Panc1 (cell line): Measurements from ENCODE around the gene MAGI2. TPM values are rescaled to one million over a fixed set of nuclear protein-coding genes. Genes with fewer than 3 reads are reported as not detected.

Experiments used
- ATAC-seq: fragments of 200-7000 bp; cut with Tn5 transposase; 2 replicates; pipeline ENCODE4 v1.9.1; 2020; ENCODE audit warnings: mild to moderate bottlenecking, moderate library complexity
- BruUV-seq: library from RNA; stranded (reverse); fragments of 400-500 nt; replicated peaks from 2 replicates; lab custom pipeline; 2021; lab: Mats Ljungman, UMichigan
- CTCF ChIA-PET: fragments of 300-600 bp; sonication (Branson Sonifier 250); formaldehyde crosslinking; loops from one replicate; lab custom pipeline; 2022; ENCODE audit warnings: antibody characterized with exemption; lab: Charles Lee
- POLR2A ChIA-PET: fragments of 300-600 bp; sonication (Branson Sonifier 250); formaldehyde crosslinking; loops from one replicate; lab custom pipeline; 2022; ENCODE audit warnings: antibody characterized with exemption; lab: Charles Lee
- DNase-seq: peaks from one replicate; pipeline ENCODE4 v3.0.0-alpha.2; 2010; ENCODE audit warnings: low read depth, low spot score
- H3K27ac ChIP-seq: 2 replicates; pipeline ENCODE4 v1.5.1; 2011; ENCODE audit warnings: mild to moderate bottlenecking, low read length, inconsistent platforms
- H3K27me3 ChIP-seq: fragments of 200-500 bp; sonication (Bioruptor generic); 2 replicates; pipeline ENCODE4 v1.6.0; 2014; ENCODE audit warnings: low read length, inconsistent platforms; ENCODE audit not compliant: control insufficient read depth, insufficient read depth
- H3K36me3 ChIP-seq: fragments of 200-500 bp; sonication (Bioruptor generic); 2 replicates; pipeline ENCODE4 v1.5.1; 2014; ENCODE audit warnings: inconsistent platforms, mild to moderate bottlenecking, low read length, moderate library complexity; ENCODE audit not compliant: control insufficient read depth, insufficient read depth
- H3K4me1 ChIP-seq: 2 replicates; pipeline ENCODE4 v1.5.1; 2011; ENCODE audit warnings: inconsistent platforms, mild to moderate bottlenecking, low read length, moderate library complexity; ENCODE audit not compliant: control insufficient read depth, insufficient read depth
- H3K4me3 ChIP-seq, 2 experiments: 2 replicates each; pipeline ENCODE4 v1.5.1; 2011 to 2012; ENCODE audit warnings: low read depth in 2 of 2, low read length in 2 of 2, mild to moderate bottlenecking in 2 of 2, inconsistent platforms in 1 of 2, moderate library complexity in 1 of 2
- H3K9me3 ChIP-seq: fragments of 200-500 bp; sonication (Bioruptor generic); 2 replicates; pipeline ENCODE4 v1.5.1; 2014; ENCODE audit warnings: low read depth, mild to moderate bottlenecking, inconsistent platforms, low read length, moderate library complexity; ENCODE audit not compliant: control insufficient read depth, insufficient read depth
- POLR2AphosphoS5 ChIP-seq: IDR thresholded peaks from 2 replicates; pipeline ENCODE4 v1.6.1; 2012; ENCODE audit warnings: mild to moderate bottlenecking, low read depth, low read length, moderate library complexity
- SIN3A ChIP-seq: IDR thresholded peaks from 2 replicates; pipeline ENCODE4 v1.6.1; 2012; ENCODE audit warnings: low read depth, mild to moderate bottlenecking, low read length, moderate library complexity, borderline replicate concordance; ENCODE audit not compliant: insufficient read depth
- TCF7L2 ChIP-seq: IDR thresholded peaks from 2 replicates; pipeline ENCODE4 v1.6.1; 2011; ENCODE audit warnings: mild to moderate bottlenecking, low read depth, low read length, inconsistent platforms
- in situ Hi-C: cut with HindIII; loops from 2 replicates; pipeline ENCODE4 v1.10.0; 2016; ENCODE audit warnings: low sequenced_read_pairs, low pct_unique_long_range_greater_than_20kb
- intact Hi-C: fragments of 100-400 bp; cut with micrococcal nuclease; formaldehyde crosslinking; loops from one replicate; pipeline ENCODE4 v1.10.0; 2022; ENCODE audit not compliant: unreplicated experiment
- total RNA-seq: library from RNA; stranded (reverse); gene quantifications from one replicate; pipeline ENCODE4 v1.2.1, GENCODE V29; 2021; ENCODE audit not compliant: unreplicated experiment
- TF ChIP-seq, protein P1 (sequence below): fragments of 450-650 bp; IDR thresholded peaks from 2 replicates; pipeline ENCODE4 v1.5.1; 2017; ENCODE audit warnings: mild to moderate bottlenecking
- TF ChIP-seq, protein P2 (sequence below), 2 experiments: IDR thresholded peaks; 2 replicates each; pipeline ENCODE4 v1.6.1; 2011 to 2012; ENCODE audit warnings: low read depth in 2 of 2, control low read depth in 1 of 2, low read length in 1 of 2, mild to moderate bottlenecking in 1 of 2, moderate library complexity in 1 of 2; ENCODE audit not compliant: insufficient read depth in 1 of 2

MAGI2 gene
- total RNA-seq, 1 experiment from 2014 or later: 5.4 TPM

DNA sequence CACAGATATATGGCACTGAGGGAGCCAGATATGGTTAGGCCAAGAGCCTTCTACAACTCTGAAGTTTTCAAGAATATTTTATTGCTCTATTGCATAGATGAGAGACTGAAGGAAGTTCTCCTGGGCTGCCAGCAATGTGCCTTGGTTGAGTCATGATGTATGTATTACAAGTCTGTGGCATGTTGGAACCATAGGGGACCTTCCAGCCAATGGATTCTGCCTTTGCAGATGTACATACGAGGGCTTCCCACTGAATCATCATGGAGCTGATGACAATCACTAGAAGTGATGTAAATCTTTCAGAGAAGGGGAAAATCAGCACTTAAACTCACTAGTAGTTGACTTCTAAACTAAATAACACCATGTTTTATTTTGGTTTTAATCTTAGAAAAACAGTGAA is 1235.4 kb downstream of the MAGI2 start:
- Histone ChIP-seq H3K4me3 (no peak overlapping the region), H3K36me3 (no peaks in the 10 kb centered on the region), H3K27ac (no peak overlapping the region), H3K27me3 (peaks cover 10% of the 10 kb centered on the region), H3K4me1 (no peaks in the 10 kb centered on the region), H3K9me3 (no peaks in the 10 kb centered on the region)
- DNase-seq (no peak), ATAC-seq (no peak)
- no peak for TF ChIP-seq TCF7L2
- TF ChIP-seq, protein P1, sequence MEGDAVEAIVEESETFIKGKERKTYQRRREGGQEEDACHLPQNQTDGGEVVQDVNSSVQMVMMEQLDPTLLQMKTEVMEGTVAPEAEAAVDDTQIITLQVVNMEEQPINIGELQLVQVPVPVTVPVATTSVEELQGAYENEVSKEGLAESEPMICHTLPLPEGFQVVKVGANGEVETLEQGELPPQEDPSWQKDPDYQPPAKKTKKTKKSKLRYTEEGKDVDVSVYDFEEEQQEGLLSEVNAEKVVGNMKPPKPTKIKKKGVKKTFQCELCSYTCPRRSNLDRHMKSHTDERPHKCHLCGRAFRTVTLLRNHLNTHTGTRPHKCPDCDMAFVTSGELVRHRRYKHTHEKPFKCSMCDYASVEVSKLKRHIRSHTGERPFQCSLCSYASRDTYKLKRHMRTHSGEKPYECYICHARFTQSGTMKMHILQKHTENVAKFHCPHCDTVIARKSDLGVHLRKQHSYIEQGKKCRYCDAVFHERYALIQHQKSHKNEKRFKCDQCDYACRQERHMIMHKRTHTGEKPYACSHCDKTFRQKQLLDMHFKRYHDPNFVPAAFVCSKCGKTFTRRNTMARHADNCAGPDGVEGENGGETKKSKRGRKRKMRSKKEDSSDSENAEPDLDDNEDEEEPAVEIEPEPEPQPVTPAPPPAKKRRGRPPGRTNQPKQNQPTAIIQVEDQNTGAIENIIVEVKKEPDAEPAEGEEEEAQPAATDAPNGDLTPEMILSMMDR: no peak
- no peak for TF ChIP-seq POLR2AphosphoS5
- TF ChIP-seq SIN3A: no peak
- TF ChIP-seq, protein P2, sequence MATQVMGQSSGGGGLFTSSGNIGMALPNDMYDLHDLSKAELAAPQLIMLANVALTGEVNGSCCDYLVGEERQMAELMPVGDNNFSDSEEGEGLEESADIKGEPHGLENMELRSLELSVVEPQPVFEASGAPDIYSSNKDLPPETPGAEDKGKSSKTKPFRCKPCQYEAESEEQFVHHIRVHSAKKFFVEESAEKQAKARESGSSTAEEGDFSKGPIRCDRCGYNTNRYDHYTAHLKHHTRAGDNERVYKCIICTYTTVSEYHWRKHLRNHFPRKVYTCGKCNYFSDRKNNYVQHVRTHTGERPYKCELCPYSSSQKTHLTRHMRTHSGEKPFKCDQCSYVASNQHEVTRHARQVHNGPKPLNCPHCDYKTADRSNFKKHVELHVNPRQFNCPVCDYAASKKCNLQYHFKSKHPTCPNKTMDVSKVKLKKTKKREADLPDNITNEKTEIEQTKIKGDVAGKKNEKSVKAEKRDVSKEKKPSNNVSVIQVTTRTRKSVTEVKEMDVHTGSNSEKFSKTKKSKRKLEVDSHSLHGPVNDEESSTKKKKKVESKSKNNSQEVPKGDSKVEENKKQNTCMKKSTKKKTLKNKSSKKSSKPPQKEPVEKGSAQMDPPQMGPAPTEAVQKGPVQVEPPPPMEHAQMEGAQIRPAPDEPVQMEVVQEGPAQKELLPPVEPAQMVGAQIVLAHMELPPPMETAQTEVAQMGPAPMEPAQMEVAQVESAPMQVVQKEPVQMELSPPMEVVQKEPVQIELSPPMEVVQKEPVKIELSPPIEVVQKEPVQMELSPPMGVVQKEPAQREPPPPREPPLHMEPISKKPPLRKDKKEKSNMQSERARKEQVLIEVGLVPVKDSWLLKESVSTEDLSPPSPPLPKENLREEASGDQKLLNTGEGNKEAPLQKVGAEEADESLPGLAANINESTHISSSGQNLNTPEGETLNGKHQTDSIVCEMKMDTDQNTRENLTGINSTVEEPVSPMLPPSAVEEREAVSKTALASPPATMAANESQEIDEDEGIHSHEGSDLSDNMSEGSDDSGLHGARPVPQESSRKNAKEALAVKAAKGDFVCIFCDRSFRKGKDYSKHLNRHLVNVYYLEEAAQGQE (IDR thresholded peaks at IDR 0.05; ENCODE audit: insufficient read depth in 1 of 2, low read depth in 2 of 2, low read length in 1 of 2): no peak
- ChIA-PET POLR2A (no interaction called here), CTCF (no interaction called here)
- intact Hi-C loops: no loop called here
- no TSS peak for BruUV-seq
- in situ Hi-C loops: no loop called here

DNA sequence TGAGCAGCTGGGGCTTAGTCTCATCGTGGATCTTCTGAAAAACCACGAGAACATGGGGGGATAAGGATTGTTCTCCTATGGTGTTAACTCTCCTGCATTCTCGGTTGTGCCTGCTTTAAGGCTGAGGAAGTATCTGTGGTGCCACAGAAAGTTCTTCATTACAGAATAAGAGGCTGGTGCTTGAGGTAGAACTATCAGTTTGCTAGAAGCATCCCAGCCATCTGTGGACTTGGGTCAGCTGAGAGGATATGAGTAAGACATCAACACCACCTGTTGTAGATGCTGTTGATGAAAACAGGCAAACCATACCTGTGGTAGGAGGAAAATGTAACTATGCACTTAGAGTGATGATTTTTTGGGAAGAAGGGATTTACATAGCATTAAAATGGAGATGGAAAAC is 1238.3 kb downstream of the MAGI2 start:
- in situ Hi-C loops: no loop called here
- ChIA-PET CTCF (no interaction called here), POLR2A (no interaction called here)
- Histone ChIP-seq H3K27me3 (peaks cover 14% of the 10 kb centered on the region), H3K27ac (no peak overlapping the region), H3K9me3 (no peaks in the 10 kb centered on the region), H3K4me1 (no peaks in the 10 kb centered on the region), H3K4me3 (no peak overlapping the region), H3K36me3 (no peaks in the 10 kb centered on the region)
- ATAC-seq (no peak), DNase-seq (no peak)
- TF ChIP-seq TCF7L2 (no peak), SIN3A (no peak), POLR2AphosphoS5 (no peak)
- TF ChIP-seq, protein P1: no peak
- no TSS peak for BruUV-seq
- intact Hi-C loops: no loop called here
